Esophagus squamous epithelium (tissue), 4 donors: Measurements from ENCODE around the gene C1QTNF1.

Source experiments
- CTCF ChIP-seq, 6 experiments: fragments of 450-650 bp in 4 of 6; fragments of 200-600 bp in 2 of 6; sonication (generic) in 2 of 6; IDR thresholded peaks; one replicate each; pipeline ENCODE4 v1.5.1; 2016 to 2019; ENCODE audit warnings: antibody characterized with exemption in 6 of 6, mild to moderate bottlenecking in 4 of 6, moderate library complexity in 4 of 6
- POLR2A ChIP-seq, 4 donors: fragments of 450-650 bp; IDR thresholded peaks; one replicate each; pipeline ENCODE4 v1.6.1; 2017; ENCODE audit warnings: antibody characterized with exemption in 4 of 4, mild to moderate bottlenecking in 4 of 4, moderate library complexity in 3 of 4

- TF ChIP-seq CTCF (IDR thresholded peaks at IDR 0.05) (no peak), POLR2A (IDR thresholded peaks at IDR 0.05) (no peak)
Measured at GRCh38 chr17:79079421-79080200, 55.6 kb downstream of the C1QTNF1 start.
